ENCODE data around the gene ETV5.

ETV5 gene

DNA sequence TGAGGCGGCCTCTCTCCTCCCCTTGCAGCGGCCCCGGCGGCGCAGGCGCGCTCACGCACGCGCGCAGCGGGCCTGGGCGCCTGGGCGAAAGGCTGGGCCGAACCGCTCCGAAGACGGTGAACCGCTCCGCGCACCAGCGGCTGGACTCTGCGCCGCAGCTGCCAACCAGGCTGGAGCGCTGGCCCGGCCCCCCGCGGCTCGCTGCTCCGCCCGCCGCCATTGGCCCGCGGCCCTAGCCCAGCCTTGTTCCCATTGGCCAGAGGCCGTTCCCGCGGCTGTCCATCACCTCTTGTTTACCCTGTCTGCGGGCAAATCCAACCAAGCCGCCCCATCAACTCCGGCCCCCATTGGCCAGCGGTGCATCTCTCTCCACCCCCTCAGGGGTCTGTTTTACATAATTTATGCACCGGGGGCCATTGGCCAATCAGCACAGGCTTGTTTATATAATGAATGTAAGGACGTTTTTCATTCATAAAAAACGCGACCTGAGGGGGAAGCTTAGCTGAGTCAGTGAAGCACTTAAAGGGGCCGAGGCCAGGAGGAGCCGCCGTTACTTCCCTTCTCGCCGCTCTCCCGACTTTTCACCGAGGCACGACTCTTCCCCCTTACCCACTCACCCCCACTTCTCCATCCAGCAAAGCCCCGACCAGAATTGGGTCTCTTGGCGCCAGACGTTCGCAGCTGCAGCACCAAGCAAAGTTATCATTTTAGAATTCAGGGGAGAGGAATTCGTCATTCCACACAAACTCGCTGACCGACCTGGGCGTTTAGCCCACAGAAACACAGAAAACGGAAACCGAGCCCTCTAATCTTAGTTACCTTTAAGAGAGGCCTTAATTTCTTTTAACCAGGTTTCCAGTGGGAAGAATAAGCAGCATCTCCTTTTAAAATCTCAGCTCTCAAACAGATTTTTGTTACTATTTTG, at the start of gene ETV5:
ETV5 (minus strand) TSS at position 149 of the 925 bp plus-strand sequence. CDS start 3,221 bp downstream, outside the sequence.
- DNase-seq: peak; percentile 98

DNA sequence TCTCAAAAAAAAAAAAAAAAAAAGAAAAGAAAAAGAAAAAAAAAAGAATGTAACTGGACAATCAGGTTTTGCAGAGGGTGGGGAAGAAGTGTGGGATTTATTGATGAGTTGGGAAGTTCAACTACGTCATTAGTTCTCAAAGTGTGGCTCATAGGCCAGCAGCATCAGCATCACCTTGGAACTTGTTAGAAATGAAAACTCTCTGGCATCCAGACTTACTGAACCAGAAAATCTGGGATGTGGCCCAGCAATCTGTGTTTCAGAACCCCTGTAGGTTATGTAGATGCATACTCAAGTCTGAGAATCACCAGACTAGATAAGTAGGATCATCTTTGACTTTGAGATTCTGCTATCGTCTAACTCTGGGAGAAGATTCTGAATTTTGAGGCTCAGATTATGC, 45.8 kb upstream of the ETV5 start:
- no peak for DNase-seq

- DNase-seq: peak; percentile 69
These were observed 44.0 kb upstream of the ETV5 start for GRCh38 chr3:186152889-186153292.

DNA sequence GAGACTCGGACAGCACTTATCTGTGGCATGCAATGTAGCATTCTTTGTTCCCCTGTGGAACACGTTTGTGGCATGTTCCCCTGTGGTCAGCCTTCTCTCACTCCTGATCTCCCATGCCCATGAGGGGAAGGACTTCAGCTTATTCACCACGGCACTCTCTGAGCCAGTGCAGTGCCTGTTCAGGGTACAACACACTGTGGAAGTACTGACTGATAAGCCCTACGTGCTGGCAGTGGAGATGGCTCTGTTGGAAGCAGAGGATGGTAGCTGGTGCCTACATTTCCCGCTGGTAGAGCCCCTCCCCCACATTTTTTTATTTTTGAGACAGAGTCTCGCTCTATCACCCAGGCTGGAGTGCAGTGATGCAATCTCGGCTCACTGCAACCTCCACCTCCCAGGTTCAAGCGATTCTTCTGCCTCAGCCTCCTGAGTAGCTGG, 43.5 kb upstream of the ETV5 start:
- no peak for DNase-seq

DNA sequence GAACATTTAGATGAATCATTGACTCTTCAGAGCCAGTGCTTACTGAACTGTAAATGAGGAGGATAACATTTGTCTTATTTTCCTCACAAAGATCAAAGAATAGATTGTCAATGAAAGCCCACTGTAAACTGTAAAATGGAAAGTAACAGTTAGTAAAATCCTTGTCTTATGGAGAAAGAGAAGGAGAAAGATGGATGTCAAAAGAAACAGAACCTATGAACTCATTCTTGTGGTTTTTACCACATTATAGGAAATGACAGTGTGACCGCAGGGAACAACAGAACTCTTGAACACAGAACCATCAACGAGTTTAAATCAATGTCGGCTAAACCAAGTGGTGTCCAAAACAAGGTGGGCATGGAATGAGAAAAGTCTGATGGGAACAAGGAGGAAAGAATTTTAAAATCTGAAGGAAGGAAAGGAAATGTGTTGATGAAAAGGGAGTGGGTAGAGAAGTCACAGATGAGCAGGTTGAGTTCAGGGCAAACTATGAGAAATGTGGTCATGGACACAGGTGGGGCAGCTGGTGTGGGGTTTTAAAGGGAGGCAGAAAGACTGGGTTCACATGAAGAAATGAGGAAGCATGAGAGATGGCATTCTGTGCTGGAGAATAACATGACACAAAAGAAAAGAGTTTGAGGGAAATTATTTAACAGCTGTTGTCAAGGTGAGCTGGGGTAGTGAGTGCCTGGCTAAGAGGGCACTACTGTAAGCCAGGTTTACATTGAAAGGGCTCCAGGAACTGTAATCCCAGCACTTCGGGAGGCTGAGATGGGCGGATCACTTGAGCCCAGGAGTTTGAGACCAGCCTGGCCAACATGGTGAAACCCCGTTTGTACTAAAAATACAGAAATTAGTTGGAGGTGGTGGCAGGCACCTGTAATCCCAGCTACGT, 42.4 kb upstream of the ETV5 start:
- DNase-seq: peak; percentile 67

DNA sequence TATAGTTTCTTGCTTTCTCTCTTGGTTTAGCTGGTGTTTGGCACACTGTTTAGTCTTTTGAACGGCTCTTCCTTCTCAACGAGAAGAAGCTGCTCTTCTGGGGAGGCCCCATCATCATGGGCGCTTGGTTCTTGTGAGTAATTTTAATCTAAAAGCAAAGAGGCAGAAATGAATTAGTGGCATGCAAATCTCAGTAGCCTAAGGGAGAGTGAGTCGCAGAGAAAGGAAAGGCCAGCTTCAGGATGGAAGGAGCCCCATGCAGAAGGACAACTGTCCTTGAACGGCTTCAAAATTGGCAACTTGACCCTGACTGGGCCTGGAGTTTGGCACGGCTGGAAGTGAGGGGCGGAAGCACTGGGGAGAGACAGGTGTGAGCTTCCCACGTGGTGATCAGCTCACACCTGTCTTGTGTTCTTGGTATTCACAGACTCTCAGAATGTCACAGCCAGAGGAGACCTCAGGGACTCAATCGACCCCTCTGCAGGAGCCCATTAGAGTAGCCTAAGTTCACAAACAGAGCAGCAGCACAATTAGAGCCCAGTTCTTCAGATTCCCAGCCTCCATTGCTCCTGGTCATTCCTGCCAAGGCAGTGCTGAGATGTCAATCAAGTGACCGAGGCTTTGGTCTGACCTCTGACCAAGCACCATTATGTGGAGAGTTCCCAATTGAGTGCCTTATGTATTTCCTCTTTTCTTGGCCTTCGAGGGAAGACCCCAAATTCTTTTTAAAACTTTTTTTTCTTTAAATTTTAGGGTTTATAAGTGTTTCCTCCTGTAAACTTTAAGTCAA, 41.3 kb upstream of the ETV5 start:
- no peak for DNase-seq

GRCh38 chr3:186149319-186149960, 40.6 kb upstream of the ETV5 start:
- DNase-seq: no peak

DNA sequence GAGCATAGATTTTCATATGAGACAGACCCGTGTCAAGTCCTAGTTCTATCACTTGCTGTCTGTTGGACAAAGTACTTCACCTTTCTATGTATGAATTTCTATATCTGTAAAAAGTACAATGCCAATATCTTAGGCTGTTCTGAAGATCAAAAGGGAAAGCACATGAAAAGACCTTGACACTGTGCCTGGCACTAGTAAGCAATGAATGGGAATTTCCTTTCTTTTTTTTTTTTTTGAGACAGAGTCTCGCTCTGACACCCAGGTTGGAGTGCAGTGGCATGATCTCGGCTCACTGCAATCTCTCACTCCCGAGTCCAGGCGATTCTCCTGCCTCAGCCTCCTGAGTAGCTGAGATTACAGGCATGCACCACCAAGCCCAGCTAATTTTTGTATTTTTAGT, 35.4 kb upstream of the ETV5 start:
- DNase-seq: no peak

GRCh38 chr3:186143250-186143649, 34.4 kb upstream of the ETV5 start:
- DNase-seq: no peak

DNA sequence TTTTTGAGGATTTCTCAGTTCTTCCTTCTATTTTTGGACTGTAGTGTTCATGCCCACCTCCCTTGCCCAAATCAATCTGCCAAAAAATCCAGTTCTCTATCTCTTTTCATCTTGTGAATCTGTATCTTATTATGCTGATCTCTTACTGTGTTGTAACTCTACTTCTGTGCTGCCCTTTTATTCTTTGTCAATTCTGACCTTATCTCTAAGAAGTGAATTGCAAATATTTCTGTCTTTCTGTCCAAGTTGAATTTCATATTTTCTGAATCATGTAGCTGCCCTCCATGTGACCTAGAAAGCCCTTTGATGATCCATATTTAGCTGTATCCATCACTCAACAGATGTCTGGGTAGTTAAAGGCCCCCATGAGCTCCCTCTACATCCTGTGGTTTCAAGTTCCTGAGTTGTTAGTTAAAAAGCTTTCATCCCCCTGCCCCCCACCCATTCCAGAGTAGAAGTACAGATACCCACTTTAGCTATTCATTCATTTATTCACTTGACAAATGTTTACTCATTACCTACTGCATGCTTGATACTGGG, 33.6 kb upstream of the ETV5 start:
- no peak for DNase-seq

DNA sequence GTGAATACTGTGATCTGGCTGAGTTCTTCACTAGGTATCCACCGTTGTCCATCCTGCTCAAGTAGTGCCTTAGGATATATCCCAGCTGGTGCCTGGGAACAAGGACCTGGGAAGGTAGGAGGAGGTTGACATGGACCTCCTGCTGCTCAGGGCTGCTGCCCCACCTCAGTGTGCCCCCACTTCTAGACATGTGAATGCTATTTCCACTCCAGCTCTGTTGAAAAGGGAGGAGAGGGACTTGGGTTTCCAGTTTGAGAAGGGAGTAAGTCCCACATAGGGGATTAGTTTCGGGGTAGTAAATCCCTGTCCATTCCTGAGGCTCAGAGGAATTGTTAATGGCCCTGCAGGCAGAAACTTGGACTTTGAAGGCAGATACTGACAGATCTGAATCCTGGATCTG, 32.9 kb upstream of the ETV5 start:
- DNase-seq: no peak

- DNase-seq: no peak
These were observed 29.5 kb upstream of the ETV5 start for GRCh38 chr3:186138272-186138981.

GRCh38 chr3:186137051-186137685, 28.3 kb upstream of the ETV5 start:
- no peak for DNase-seq

DNA sequence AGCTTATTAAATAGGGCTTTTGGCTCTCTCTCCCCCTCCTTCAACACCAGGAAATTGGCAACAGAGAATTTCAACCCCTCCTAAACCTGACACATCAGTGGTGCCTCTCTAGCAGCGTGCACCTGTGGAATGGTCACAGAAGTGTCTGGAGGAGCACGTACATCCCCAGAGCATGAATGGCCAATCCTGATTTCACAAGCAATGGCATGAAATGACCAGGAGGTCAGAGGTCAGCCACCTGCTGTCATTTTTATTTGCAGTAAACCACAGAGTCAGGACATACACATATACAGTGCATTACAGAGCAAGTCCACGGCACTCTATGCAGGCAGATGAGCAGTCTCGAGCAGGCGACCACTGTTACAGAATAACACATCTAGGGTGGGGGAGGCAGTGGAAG, 25.1 kb upstream of the ETV5 start:
- DNase-seq: no peak

DNA sequence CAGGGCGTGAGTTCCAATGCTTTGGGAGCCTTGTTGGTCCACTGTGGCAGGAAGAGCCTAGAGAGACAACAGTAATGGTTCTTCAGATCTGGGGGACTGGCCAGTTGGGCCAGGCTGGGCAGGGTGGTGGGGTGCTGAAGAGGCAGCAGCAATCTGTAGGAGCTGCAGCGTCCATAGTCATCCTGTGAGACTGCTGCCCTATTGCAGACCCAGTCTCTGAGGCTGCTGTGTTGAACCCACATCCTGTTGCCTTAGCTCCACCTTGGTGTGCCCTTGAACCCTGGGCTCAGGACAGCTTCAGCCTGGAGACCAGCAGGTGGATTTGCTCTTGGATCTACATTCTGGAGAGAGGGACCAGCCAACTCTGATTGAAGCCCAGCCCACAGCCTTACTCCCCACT, 23.6 kb upstream of the ETV5 start:
- no peak for DNase-seq

DNA sequence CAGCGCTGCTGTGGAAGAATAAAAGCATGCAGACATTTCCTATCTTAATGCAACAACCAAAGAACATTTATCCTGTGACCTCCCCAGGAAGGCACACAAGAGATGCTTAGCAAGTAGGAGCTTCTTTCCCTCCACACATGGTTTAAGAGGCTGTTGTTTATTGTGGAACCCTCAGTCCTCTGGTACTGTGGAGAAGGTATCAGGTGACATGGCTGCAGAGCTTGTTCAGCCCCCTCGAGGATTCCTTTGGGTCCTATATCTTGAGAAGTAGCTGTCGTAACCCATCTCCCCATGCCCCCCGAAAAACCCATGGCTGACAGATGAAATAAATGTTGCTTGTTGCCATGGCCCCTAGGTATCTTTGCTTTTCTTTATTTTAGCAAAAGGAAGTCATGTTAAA, 20.3 kb upstream of the ETV5 start:
- no peak for DNase-seq

DNA sequence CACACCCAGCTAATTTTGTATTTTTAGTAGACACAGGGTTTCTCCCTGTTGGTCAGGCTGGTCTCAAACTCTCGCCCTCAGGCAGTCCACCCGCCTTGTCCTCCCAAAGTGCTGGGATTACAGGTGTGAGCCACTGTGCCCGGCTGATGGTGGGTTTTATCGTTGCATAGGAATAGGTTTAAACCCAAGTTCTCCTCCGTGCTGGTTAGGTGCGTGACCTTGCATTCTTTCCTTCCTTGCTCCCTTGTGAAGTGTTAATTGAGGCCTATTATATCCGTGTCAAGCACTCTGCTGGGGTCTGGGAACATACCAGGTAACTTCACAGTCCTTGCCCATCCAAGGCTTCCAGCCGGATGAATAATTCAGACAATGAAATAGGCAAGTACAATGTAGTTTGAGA, 19.3 kb upstream of the ETV5 start:
- no peak for DNase-seq

- no peak for DNase-seq
These were observed 18.6 kb upstream of the ETV5 start for GRCh38 chr3:186127463-186127862.

DNA sequence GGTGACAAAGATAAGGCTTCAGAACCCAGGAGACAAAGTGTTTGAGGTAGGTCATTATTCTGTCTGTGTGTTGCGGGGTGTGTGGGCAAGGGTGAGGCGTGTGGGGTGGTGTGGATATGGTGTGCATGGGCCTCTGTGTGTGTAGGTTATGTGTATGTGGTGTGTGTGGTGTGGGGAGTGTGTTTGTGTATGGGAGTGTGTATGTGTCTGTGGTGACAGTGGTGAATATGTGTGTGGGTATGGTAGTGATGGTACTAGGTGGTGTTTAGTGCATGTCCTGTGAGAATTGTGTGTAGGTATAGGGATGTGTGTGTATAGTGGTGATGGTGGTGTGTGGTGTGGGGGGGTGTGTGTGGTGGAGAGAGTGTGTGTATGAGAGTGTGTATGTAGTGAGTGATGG, 16.2 kb upstream of the ETV5 start:
- DNase-seq: no peak

GRCh38 chr3:186124592-186124991, 15.7 kb upstream of the ETV5 start:
- DNase-seq: no peak

GRCh38 chr3:186123012-186123411, 14.1 kb upstream of the ETV5 start:
- DNase-seq: no peak

Measured in activated CD4-positive, alpha-beta T cell treated with anti-CD3 and anti-CD28 coated beads, Interleukin-2, Interleukin-6, amounts not matched to agents 100 ng/mL and 50 ng/mL, durations not matched to agents 16 hours and 8 hours (primary cell).